Smooth muscle cell (in vitro differentiated cells): ENCODE results near the gene ABCG2. TPM values are rescaled to one million over a fixed set of nuclear protein-coding genes. Genes with fewer than 3 reads are reported as not detected.

Source experiments
- DNase-seq: peaks from one replicate; lab custom pipeline; 2025; ENCODE audit not compliant: unreplicated experiment; lab: John Stamatoyannopoulos, UW
- H2AFZ ChIP-seq: fragments of 200-600 bp; sonication (generic); 2 replicates; pipeline ENCODE4 v1.6.0; 2016; ENCODE audit warnings: antibody characterized with exemption, low read depth, mild to moderate bottlenecking
- H3F3A ChIP-seq: fragments of 200-600 bp; sonication (generic); 2 replicates; pipeline ENCODE4 v1.6.0; 2017; ENCODE audit warnings: antibody characterized with exemption, low read depth
- H3K27ac ChIP-seq: fragments of 200-600 bp; sonication (generic); 2 replicates; pipeline ENCODE4 v1.5.1; 2016; ENCODE audit warnings: low read depth, mild to moderate bottlenecking
- H3K27me3 ChIP-seq: fragments of 200-600 bp; sonication (generic); 2 replicates; pipeline ENCODE4 v1.6.1; 2016; ENCODE audit warnings: low read depth, mild to moderate bottlenecking
- H3K36me3 ChIP-seq: fragments of 200-600 bp; sonication (generic); 2 replicates; pipeline ENCODE4 v1.5.1; 2016; ENCODE audit warnings: low read depth
- H3K4me1 ChIP-seq: fragments of 200-600 bp; sonication (generic); 2 replicates; pipeline ENCODE4 v1.5.1; 2016; ENCODE audit warnings: low read depth
- H3K4me2 ChIP-seq: fragments of 200-600 bp; sonication (generic); 2 replicates; pipeline ENCODE4 v1.6.0; 2016; ENCODE audit warnings: mild to moderate bottlenecking
- H3K4me3 ChIP-seq: fragments of 200-600 bp; sonication (generic); 2 replicates; pipeline ENCODE4 v1.5.1; 2016; ENCODE audit warnings: mild to moderate bottlenecking
- H3K79me2 ChIP-seq: fragments of 200-600 bp; sonication (generic); 2 replicates; pipeline ENCODE4 v1.6.0; 2016; ENCODE audit warnings: low read depth, mild to moderate bottlenecking
- H3K9ac ChIP-seq: fragments of 200-600 bp; sonication (generic); 2 replicates; pipeline ENCODE4 v1.6.0; 2016; ENCODE audit warnings: low read depth
- H3K9me3 ChIP-seq: fragments of 200-600 bp; sonication (generic); replicated peaks from 2 replicates; pipeline ENCODE4 v1.5.1; 2016; ENCODE audit warnings: low read depth
- H4K20me1 ChIP-seq: fragments of 200-600 bp; sonication (generic); 2 replicates; pipeline ENCODE4 v1.6.0; 2016; ENCODE audit warnings: low read depth
- WGBS: methylation state at CpG from one replicate; pipeline ENCODE4 v1.1.7; 2016; ENCODE audit warnings: low lambda C conversion rate; 5-methylcytosine and 5-hydroxymethylcytosine counted together
- polyA plus RNA-seq: library from polyadenylated mRNA; unstranded; fragments of >200 nt; fragmentation: Nextera tagmentation; extraction: Ambion mirVana; gene quantifications from 2 replicates; pipeline ENCODE4 v1.2.1, GENCODE V29; 2016
- small RNA-seq: library from RNA; depleted of rRNA; stranded (forward); fragments of <200 nt; gene quantifications from one replicate; pipeline ENCODE3, GENCODE V24; 2014
- total RNA-seq: library from RNA; depleted of rRNA; stranded (reverse); fragments of >200 nt; gene quantifications from 2 replicates; pipeline ENCODE4 v1.2.3, GENCODE V29; 2014
- TF ChIP-seq, protein P1 (sequence below): fragments of 200-600 bp; sonication (generic); IDR thresholded peaks from 2 replicates; pipeline ENCODE4 v1.5.1; 2017; ENCODE audit warnings: borderline replicate concordance, mild to moderate bottlenecking, antibody characterized with exemption; ENCODE audit not compliant: insufficient read depth, poor library complexity, severe bottlenecking

The ABCG2 gene
- total and polyA plus RNA-seq, 2 experiments from 2014 or later: 0.42 to 2.5 TPM

- Histone ChIP-seq H3K36me3 (peaks cover 18% of the 10 kb centered on the region), H3K27me3 (no peaks in the 10 kb centered on the region)
- no peak for DNase-seq
Measured at GRCh38 chr4:88041626-88042025, 116.8 kb downstream of the ABCG2 start.

GRCh38 chr4:88040707-88041106 lies 117.7 kb downstream of the ABCG2 start:
- Histone ChIP-seq H4K20me1 (no peaks in the 10 kb centered on the region), H3K9ac (no peak overlapping the region), H3K27me3 (no peaks in the 10 kb centered on the region), H2AFZ (no peak overlapping the region), H3K4me3 (no peak overlapping the region), H3K36me3 (peaks cover 18% of the 10 kb centered on the region), H3K79me2 (no peaks in the 10 kb centered on the region), H3K9me3 (no peaks in the 10 kb centered on the region), H3K27ac (no peak overlapping the region), H3K4me1 (no peaks in the 10 kb centered on the region), H3F3A (no peaks in the 10 kb centered on the region), H3K4me2 (no peak overlapping the region)
- WGBS: 89% methylated on average over 3 of the region's 3 CpGs
- DNase-seq: no peak
- TF ChIP-seq, protein P1, sequence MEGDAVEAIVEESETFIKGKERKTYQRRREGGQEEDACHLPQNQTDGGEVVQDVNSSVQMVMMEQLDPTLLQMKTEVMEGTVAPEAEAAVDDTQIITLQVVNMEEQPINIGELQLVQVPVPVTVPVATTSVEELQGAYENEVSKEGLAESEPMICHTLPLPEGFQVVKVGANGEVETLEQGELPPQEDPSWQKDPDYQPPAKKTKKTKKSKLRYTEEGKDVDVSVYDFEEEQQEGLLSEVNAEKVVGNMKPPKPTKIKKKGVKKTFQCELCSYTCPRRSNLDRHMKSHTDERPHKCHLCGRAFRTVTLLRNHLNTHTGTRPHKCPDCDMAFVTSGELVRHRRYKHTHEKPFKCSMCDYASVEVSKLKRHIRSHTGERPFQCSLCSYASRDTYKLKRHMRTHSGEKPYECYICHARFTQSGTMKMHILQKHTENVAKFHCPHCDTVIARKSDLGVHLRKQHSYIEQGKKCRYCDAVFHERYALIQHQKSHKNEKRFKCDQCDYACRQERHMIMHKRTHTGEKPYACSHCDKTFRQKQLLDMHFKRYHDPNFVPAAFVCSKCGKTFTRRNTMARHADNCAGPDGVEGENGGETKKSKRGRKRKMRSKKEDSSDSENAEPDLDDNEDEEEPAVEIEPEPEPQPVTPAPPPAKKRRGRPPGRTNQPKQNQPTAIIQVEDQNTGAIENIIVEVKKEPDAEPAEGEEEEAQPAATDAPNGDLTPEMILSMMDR: no peak

More at GRCh38 chr4:88041626-88042025, 116.8 kb downstream of the ABCG2 start:
- Histone ChIP-seq H3K9me3 (no peaks in the 10 kb centered on the region), H3K4me2 (no peak overlapping the region), H3F3A (no peaks in the 10 kb centered on the region), H3K27ac (no peak overlapping the region), H3K79me2 (no peaks in the 10 kb centered on the region), H2AFZ (no peak overlapping the region), H4K20me1 (no peaks in the 10 kb centered on the region), H3K4me3 (no peak overlapping the region), H3K4me1 (no peaks in the 10 kb centered on the region), H3K9ac (no peak overlapping the region)
- TF ChIP-seq, protein P1: no peak
- WGBS: 100% methylated on average over 2 of the region's 2 CpGs

Small RNA genes within 50 kb of the gene (small RNA-seq; reads per million reads assigned to genes)
- gene RNU6-818P (not detected), gene RNU6ATAC31P (not detected)

Other genes starting within 250 kb of the ABCG2 start
- gene SPP1, start 182.9 kb downstream of the ABCG2 start, total RNA-seq: 29.6 and 37.3 TPM in 2 replicates
- 16.2 and 102 TPM in 2 replicates for gene SPP1, start 182.9 kb downstream of the ABCG2 start, polyA plus RNA-seq
- gene PKD2, start 151.0 kb downstream of the ABCG2 start, total RNA-seq: 40.6 and 41.4 TPM in 2 replicates
- 13.1 and 19.8 TPM in 2 replicates for gene PKD2, start 151.0 kb downstream of the ABCG2 start, polyA plus RNA-seq
- gene PPM1K, start 125.9 kb upstream of the ABCG2 start, total RNA-seq: 18.3 and 22.5 TPM in 2 replicates
- gene PPM1K, start 125.9 kb upstream of the ABCG2 start, polyA plus RNA-seq: 11.8 and 16.8 TPM in 2 replicates
- gene HERC6, start 220.2 kb upstream of the ABCG2 start, total RNA-seq: 0.45 and 0.58 TPM in 2 replicates
- gene HERC6, start 220.2 kb upstream of the ABCG2 start, polyA plus RNA-seq: 0.39 and 1.3 TPM in 2 replicates